Retinal pigment epithelial cell (primary cell): Measurements from ENCODE around the gene HOXC9.

ENCODE experiments used
- DNase-seq: peaks from one replicate; pipeline ENCODE4 v3.0.0-alpha.2; 2010; ENCODE audit warnings: low read depth
- H3K4me3 ChIP-seq: 2 replicates; pipeline ENCODE4 v1.5.1; 2011; ENCODE audit warnings: mild to moderate bottlenecking, low read length, control low read depth, moderate library complexity
- TF ChIP-seq, protein P1 (sequence below): conservative IDR thresholded peaks from 2 replicates; pipeline ENCODE4 v1.5.1; 2011; ENCODE audit warnings: low read depth, low read length, control low read depth, inconsistent platforms

HOXC9 gene

DNA sequence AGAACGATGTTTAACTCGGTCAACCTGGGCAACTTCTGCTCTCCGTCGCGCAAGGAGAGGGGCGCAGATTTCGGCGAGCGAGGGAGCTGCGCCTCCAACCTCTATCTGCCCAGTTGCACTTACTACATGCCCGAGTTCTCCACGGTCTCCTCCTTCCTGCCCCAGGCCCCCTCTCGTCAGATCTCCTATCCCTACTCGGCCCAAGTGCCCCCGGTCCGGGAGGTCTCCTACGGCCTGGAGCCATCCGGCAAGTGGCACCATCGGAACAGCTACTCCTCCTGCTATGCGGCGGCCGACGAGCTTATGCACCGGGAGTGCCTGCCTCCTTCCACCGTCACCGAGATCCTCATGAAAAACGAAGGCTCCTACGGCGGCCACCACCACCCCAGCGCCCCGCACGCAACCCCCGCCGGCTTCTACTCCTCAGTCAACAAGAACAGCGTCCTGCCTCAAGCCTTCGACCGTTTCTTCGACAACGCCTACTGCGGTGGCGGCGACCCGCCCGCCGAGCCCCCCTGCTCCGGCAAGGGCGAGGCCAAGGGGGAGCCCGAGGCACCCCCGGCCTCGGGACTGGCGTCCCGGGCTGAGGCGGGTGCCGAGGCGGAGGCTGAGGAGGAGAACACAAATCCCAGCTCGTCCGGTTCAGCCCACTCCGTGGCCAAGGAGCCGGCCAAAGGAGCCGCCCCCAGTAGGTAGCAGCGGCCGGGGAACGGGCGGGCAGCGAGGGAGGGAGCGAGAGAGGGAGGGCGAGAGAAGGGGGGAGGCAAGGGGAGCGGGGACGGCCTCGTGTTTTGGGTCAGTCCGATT, 26.5 kb upstream of the HOXC9 start:
- TF ChIP-seq, protein P1, sequence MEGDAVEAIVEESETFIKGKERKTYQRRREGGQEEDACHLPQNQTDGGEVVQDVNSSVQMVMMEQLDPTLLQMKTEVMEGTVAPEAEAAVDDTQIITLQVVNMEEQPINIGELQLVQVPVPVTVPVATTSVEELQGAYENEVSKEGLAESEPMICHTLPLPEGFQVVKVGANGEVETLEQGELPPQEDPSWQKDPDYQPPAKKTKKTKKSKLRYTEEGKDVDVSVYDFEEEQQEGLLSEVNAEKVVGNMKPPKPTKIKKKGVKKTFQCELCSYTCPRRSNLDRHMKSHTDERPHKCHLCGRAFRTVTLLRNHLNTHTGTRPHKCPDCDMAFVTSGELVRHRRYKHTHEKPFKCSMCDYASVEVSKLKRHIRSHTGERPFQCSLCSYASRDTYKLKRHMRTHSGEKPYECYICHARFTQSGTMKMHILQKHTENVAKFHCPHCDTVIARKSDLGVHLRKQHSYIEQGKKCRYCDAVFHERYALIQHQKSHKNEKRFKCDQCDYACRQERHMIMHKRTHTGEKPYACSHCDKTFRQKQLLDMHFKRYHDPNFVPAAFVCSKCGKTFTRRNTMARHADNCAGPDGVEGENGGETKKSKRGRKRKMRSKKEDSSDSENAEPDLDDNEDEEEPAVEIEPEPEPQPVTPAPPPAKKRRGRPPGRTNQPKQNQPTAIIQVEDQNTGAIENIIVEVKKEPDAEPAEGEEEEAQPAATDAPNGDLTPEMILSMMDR, result no peak
- DNase-seq, result no peak
- no peak overlapping the region for H3K4me3 ChIP-seq

DNA sequence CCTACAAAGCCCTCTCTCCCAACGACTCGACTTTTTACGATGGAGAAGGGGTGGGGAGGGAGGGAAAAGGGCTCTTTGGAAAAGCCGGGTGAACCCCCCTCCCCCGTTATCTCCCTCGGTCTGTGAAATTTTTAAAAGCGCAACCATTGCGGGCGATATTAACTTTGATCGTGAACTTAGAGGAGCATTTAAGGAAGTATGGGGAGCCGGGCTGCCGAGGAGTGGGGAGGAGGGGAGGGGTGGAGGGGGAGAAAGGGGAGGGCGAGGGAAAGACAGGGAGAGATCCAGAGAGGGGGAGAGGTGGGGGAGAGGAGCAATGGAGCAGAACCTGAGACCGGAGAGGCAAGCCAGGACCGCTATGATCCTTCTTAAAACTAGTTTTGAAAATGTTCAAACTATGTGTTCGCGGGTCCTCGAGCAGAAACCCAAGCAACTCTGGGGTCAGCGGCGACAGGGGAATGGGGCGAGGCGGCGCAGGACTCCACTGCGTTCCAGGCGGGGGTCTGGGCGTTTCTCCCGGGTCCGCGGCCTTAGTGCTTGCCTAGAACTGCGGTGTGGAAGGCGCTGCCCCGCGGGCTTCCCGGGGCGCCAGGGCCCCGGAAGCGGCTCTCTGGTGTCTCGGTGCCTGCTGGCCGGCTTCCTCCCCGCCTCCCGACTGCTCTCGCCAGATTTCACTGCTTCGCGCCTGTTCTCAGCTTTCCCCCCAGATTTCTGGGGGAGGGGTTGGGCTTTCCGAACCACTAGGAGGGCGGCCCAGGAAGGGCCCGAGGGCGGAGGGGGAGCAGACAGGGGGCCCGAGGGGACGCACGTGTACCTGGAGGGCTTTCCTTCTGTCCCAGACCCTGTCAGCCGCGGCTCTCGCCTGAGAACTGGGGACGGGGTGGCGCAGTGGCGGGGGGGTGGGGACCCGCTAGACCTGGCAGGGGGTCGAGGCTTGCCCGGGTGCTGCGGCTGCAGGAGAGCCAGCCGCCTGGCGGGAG, 25.6 kb upstream of the HOXC9 start, which contains the start of gene HOTAIR:
HOTAIR (minus strand) TSS at position 871 of the 980 bp plus-strand sequence.
- DNase-seq, result no peak
- H3K4me3 ChIP-seq, result no peak within 1 kb of the TSS
- TF ChIP-seq, protein P1, result no peak

DNA sequence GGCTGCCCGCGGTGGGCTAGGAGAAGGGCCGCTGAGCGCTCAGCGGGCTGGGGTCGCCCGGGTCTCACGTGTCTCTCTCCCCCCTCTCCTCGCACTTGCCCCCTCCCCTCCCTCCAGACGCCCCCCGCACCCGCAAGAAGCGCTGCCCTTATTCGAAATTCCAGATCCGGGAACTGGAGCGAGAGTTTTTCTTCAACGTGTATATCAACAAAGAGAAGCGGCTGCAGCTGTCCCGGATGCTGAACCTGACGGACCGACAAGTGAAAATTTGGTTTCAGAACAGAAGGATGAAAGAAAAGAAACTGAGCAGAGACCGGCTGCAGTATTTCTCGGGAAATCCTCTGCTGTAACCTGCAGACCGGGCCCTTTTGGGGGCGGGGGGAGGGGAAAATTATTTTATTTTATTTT, 24.9 kb upstream of the HOXC9 start:
- DNase-seq, result no peak
- no peak overlapping the region for H3K4me3 ChIP-seq
- TF ChIP-seq, protein P1, result no peak

DNA sequence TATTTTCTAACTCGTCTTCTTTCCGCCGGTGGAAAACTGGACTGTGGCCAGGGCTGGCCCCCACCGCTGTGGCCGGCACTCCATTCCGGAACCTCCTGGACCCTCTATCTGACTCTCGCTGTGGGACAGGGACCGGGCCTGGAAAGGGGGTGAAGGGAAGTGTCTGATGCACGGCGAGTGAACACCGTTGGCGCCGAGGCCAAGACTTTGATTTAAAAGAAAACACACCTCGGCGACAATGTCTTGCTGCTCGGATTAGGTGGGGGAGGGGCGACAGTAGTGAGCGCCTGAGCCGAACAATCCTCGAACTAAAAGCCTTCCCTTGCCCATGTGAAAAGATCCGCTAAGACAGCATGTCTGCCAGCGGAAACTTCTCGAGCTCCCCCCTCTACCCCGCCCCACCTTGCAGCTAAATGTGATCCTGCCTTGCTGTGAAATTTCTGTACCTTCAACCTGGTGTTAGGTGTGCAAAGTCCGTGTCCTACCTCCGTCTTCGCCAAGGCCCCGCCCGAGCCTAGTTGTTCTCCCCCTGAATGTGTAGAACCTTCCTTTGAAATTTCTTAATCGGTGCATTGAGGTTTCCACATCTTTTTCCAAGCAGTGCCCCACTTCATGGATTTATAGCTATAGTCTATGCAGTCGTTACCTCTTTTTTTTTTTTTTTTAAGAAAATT, 24.3 kb upstream of the HOXC9 start:
- TF ChIP-seq, protein P1, result no peak
- H3K4me3 ChIP-seq, result no peak overlapping the region
- DNase-seq, result no peak

DNA sequence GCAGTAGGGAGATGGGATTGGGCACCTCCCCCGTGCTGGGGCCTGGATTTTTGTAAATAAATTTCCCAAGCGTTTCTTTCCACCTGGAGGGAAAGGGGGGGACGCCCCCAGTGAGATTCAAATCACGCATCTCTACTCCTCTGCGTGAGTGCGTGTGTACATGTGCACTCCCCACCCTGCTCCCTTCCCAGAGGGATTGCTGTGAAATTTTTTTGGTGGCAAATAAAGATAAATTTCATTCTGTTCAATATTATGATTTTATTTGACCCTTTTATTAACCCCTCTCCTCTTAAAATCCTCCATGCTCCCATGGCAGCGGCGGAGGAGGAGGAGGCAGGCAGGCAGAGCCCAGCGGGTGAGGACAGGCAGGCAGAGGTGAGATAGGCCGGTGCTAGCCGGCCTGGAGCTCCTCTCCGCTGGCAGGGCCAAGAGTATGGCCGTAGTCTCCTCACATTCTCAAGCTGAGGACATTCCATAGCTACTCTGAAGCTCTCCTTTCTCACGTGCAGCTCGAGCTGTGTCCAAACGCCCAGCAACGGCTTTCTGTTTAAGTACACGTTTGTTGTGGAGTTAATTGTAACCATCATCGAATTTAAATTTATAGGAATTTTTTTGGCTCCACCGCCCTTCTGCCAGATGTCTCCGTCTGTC, 23.7 kb upstream of the HOXC9 start:
- H3K4me3 ChIP-seq, result no peak overlapping the region
- TF ChIP-seq, protein P1, result no peak
- DNase-seq, result no peak

DNA sequence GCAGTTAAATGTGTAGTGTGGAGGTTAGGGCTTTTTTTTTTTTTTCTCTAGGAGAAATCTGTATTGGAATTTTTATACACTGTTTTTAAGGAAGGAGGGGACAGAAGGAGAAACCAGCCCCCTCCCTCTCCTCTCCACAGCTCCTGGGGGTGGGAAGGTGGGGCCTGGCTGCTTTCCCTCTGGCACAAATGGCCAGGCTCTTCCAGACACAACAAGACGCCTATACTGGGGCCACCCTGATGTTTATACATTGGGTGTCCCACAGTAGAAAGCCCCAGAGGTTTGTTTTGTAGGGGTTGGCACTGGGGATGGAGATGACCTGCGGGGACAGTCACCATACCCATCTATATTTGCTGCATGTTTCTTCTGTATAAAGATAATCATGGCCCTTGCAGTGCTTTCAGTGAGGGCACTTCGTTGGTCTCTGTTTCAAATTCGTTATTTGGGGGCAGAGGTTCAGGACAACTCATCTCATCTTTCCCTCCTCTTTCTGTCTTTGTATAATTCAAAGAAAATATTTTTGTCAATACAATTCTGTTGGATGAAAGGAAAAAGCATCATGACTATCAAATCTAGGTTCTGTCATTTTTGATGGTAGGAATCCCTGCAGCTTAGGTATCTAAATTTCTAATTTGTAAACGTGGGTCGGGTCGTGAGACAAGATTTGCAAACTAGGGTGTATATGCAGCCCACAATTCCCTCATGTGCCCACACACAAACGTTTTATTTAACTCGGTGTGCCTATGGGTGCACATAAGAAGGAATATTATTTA, 23.0 kb upstream of the HOXC9 start:
- TF ChIP-seq, protein P1, result no peak
- H3K4me3 ChIP-seq, result no peak overlapping the region
- DNase-seq, result no peak
